Breast epithelium (tissue), 3 donors: ENCODE measurements around the gene SH3D19.
"Not testable (repeated sequence)": the region's sequence is repeated elsewhere in the genome, so short reads cannot be mapped to it uniquely, and the experiment has no call there.

Experiments
- POLR2A ChIP-seq: fragments of 450-650 bp; IDR thresholded peaks from one replicate; pipeline ENCODE4 v1.6.1; 2016; ENCODE audit warnings: antibody characterized with exemption, mild to moderate bottlenecking, moderate library complexity
- POLR2AphosphoS5 ChIP-seq, 3 donors: sonication (generic); formaldehyde crosslinking; IDR thresholded peaks; one replicate each; pipeline ENCODE4 v1.6.1; 2017; ENCODE audit warnings: antibody characterized with exemption in 3 of 3
- TF ChIP-seq, protein P1 (sequence below), 3 donors: fragments of 450-650 bp; IDR thresholded peaks; one replicate each; pipeline ENCODE4 v1.5.1; 2016 to 2017; ENCODE audit warnings: antibody characterized with exemption in 3 of 3, mild to moderate bottlenecking in 3 of 3, moderate library complexity in 3 of 3

DNA sequence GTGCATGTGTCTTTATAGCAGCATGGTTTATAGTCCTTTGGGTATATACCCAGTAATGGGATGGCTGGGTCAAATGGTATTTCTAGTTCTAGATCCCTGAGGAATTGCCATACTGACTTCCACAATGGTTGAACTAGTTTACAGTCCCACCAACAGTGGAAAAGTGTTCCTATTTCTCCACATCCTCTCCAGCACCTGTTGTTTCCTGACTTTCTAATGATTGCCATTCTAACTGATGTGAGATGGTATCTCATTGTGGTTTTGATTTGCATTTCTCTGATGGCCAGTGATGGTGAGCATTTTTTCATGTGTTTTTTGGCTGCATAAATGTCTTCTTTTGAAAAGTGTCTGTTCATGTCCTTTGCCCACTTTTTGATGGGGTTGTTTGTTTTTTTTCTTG is 56.5 kb downstream of the SH3D19 start:
- TF ChIP-seq, protein P1, sequence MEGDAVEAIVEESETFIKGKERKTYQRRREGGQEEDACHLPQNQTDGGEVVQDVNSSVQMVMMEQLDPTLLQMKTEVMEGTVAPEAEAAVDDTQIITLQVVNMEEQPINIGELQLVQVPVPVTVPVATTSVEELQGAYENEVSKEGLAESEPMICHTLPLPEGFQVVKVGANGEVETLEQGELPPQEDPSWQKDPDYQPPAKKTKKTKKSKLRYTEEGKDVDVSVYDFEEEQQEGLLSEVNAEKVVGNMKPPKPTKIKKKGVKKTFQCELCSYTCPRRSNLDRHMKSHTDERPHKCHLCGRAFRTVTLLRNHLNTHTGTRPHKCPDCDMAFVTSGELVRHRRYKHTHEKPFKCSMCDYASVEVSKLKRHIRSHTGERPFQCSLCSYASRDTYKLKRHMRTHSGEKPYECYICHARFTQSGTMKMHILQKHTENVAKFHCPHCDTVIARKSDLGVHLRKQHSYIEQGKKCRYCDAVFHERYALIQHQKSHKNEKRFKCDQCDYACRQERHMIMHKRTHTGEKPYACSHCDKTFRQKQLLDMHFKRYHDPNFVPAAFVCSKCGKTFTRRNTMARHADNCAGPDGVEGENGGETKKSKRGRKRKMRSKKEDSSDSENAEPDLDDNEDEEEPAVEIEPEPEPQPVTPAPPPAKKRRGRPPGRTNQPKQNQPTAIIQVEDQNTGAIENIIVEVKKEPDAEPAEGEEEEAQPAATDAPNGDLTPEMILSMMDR (IDR thresholded peaks at IDR 0.05): not testable (repeated sequence)
- TF ChIP-seq POLR2AphosphoS5 (IDR thresholded peaks at IDR 0.05); POLR2A: not testable (repeated sequence)
